ENCODE results near the gene MTHFD1L. TPM values are rescaled to one million over a fixed set of nuclear protein-coding genes. Genes with fewer than 3 reads are reported as not detected.

MTHFD1L gene
- polyA plus RNA-seq, 3 donors: 0.25 to 1.3 (median 0.39) TPM

DNA sequence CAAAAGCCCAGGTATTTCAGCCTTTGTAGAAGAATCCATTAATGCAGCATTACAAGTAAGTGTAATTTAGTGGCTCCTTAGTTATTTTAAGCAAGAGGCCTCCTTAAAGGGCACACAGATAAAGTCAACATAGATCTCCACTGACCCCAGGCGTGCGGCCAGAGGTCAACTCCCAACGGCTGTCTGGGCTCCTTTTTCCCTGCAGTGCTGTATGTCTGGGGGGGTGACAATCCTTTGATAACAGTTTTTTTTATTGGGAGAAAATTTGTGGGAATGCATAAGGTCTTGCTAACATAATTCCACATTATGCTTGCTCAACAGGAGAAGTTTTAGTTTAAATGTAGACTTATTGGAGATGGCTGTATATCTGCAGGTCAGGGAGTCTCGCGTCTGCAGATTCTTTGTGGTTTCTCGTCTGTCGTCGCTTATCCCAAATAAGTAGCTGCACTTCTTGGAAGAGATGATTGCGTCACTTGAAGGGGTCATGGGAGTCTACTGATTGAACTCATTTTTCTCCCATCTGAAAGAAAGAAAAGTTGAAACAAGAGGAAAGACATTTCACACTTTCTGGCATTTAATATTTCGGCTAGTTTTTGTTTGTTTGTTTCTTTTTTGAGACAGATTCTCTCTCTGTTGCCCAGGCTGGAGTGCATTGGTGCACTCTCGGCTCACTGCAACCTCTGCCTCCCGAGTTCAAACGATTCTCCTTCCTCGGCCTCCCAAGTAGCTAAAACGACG, 222.5 kb downstream of the MTHFD1L start:
- no peaks in the 10 kb centered on the region for H3K9me3 ChIP-seq (replicated peaks in 1 of 2; ENCODE audit: control insufficient read depth in 1 of 2, insufficient read depth in 1 of 2, low read length in 2 of 2)
- no peaks in the 10 kb centered on the region for H3K79me2 ChIP-seq (ENCODE audit: insufficient read depth, low read length)
- no peaks in the 10 kb centered on the region for H3K27me3 Mint-ChIP-seq (ENCODE audit: low read depth in 3 of 3)
- no peak overlapping the region for H3K9ac ChIP-seq (ENCODE audit: insufficient read depth, low read length, poor library complexity, severe bottlenecking)
- no peaks in the 10 kb centered on the region for H3K4me1 ChIP-seq (ENCODE audit: control insufficient read depth in 1 of 2, insufficient read depth in 2 of 2, low read length in 2 of 2)
- H3K4me1 Mint-ChIP-seq: peaks cover 6% of the 10 kb centered on the region
- no peak overlapping the region for H3K27ac ChIP-seq (ENCODE audit: low read depth in 1 of 2, low read length in 2 of 2)
- H2AFZ ChIP-seq (ENCODE audit: insufficient read depth, low read depth, low read length, poor library complexity, severe bottlenecking): no peak overlapping the region
- no peak overlapping the region for H3K4me3 ChIP-seq (replicated peaks in 1 of 3; ENCODE audit: low read depth in 2 of 3, low read length in 3 of 3)
- no peaks in the 10 kb centered on the region for H3K36me3 ChIP-seq (replicated peaks in 1 of 2; ENCODE audit: control insufficient read depth in 1 of 2, insufficient read depth in 2 of 2, low read length in 2 of 2)
- no peak overlapping the region for H3K4me2 ChIP-seq (replicated peaks; ENCODE audit: extremely low read depth, low read length, poor library complexity, severe bottlenecking)
- no peaks in the 10 kb centered on the region for H4K20me1 ChIP-seq (ENCODE audit: insufficient read depth, low read length)
- peaks cover 1 to 5% of the 10 kb centered on the region in 2 donors for H3K36me3 Mint-ChIP-seq
- intact Hi-C loops (cut with micrococcal nuclease): no loop called here
- no peak overlapping the region for H3K4me3 Mint-ChIP-seq
- TF ChIP-seq, protein P1, sequence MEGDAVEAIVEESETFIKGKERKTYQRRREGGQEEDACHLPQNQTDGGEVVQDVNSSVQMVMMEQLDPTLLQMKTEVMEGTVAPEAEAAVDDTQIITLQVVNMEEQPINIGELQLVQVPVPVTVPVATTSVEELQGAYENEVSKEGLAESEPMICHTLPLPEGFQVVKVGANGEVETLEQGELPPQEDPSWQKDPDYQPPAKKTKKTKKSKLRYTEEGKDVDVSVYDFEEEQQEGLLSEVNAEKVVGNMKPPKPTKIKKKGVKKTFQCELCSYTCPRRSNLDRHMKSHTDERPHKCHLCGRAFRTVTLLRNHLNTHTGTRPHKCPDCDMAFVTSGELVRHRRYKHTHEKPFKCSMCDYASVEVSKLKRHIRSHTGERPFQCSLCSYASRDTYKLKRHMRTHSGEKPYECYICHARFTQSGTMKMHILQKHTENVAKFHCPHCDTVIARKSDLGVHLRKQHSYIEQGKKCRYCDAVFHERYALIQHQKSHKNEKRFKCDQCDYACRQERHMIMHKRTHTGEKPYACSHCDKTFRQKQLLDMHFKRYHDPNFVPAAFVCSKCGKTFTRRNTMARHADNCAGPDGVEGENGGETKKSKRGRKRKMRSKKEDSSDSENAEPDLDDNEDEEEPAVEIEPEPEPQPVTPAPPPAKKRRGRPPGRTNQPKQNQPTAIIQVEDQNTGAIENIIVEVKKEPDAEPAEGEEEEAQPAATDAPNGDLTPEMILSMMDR (IDR thresholded peaks at IDR 0.05): no peak
- no peak overlapping the region for H3K27ac Mint-ChIP-seq
- peaks cover 0 to 4% (median 0%) of the 10 kb centered on the region in 7 donors for H3K9me3 Mint-ChIP-seq
- DNase-seq: no peak
- WGBS (ENCODE audit: insufficient coverage): 38% methylated on average over 6 of the region's 16 CpGs
- H3K27me3 ChIP-seq (ENCODE audit: control insufficient read depth in 2 of 2, insufficient read depth in 2 of 2, low read length in 2 of 2): no peaks in the 10 kb centered on the region

DNA sequence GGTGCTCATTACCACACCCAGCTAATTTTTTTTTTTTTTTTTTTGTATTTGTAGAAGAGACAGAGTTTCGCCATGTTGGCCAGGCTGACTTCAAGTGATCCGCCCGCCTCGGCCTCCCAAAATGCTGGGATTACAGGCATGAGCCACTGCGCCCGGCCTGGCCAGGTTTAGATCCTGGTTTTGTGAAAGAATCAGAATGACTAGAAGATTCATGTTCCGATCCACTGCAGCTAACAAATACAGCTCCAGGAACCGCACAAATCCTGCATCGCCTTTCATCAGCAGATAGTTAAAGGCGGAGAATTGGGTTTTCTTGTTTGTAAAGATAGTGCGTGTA, 223.1 kb downstream of the MTHFD1L start:
- intact Hi-C loops (cut with micrococcal nuclease): no loop called here
- TF ChIP-seq, protein P1 (IDR thresholded peaks at IDR 0.05): no peak
- no peaks in the 10 kb centered on the region for H4K20me1 ChIP-seq (ENCODE audit: insufficient read depth, low read length)
- H3K27ac Mint-ChIP-seq: no peak overlapping the region
- H3K4me1 Mint-ChIP-seq: peaks cover 6% of the 10 kb centered on the region
- no peaks in the 10 kb centered on the region for H3K4me1 ChIP-seq (ENCODE audit: control insufficient read depth in 1 of 2, insufficient read depth in 2 of 2, low read length in 2 of 2)
- 100% methylated on average over 6 of the region's 11 CpGs for WGBS (ENCODE audit: insufficient coverage)
- no peaks in the 10 kb centered on the region for H3K27me3 ChIP-seq (ENCODE audit: control insufficient read depth in 2 of 2, insufficient read depth in 2 of 2, low read length in 2 of 2)
- no peaks in the 10 kb centered on the region for H3K9me3 ChIP-seq (replicated peaks in 1 of 2; ENCODE audit: control insufficient read depth in 1 of 2, insufficient read depth in 1 of 2, low read length in 2 of 2)
- H3K4me2 ChIP-seq (replicated peaks; ENCODE audit: extremely low read depth, low read length, poor library complexity, severe bottlenecking): no peak overlapping the region
- H3K27ac ChIP-seq (ENCODE audit: low read depth in 1 of 2, low read length in 2 of 2): no peak overlapping the region
- no peak overlapping the region for H2AFZ ChIP-seq (ENCODE audit: insufficient read depth, low read depth, low read length, poor library complexity, severe bottlenecking)
- H3K4me3 ChIP-seq (replicated peaks in 1 of 3; ENCODE audit: low read depth in 2 of 3, low read length in 3 of 3): no peak overlapping the region
- peaks cover 0 to 4% (median 0%) of the 10 kb centered on the region in 7 donors for H3K9me3 Mint-ChIP-seq
- H3K36me3 Mint-ChIP-seq: peaks cover 3 to 7% of the 10 kb centered on the region in 2 donors
- H3K27me3 Mint-ChIP-seq (ENCODE audit: low read depth in 3 of 3): no peaks in the 10 kb centered on the region
- no peaks in the 10 kb centered on the region for H3K36me3 ChIP-seq (replicated peaks in 1 of 2; ENCODE audit: control insufficient read depth in 1 of 2, insufficient read depth in 2 of 2, low read length in 2 of 2)
- no peak for DNase-seq
- no peaks in the 10 kb centered on the region for H3K79me2 ChIP-seq (ENCODE audit: insufficient read depth, low read length)
- H3K4me3 Mint-ChIP-seq: no peak overlapping the region
- no peak overlapping the region for H3K9ac ChIP-seq (ENCODE audit: insufficient read depth, low read length, poor library complexity, severe bottlenecking)

Measured in CD14-positive monocyte (primary cell).